HEK293 (cell line): ENCODE measurements around the gene LRRC46.

Experiments
- CTCF ChIA-PET: fragments of 350-600 bp; formaldehyde crosslinking; extraction: SDS; loops from one replicate; lab custom pipeline; 2021; ENCODE audit warnings: antibody characterized with exemption; lab: Yijun Ruan, JAX
- POLR2A ChIA-PET: fragments of 300-600 bp; formaldehyde crosslinking; extraction: SDS; loops from one replicate; lab custom pipeline; 2020; ENCODE audit warnings: antibody characterized with exemption, inconsistent platforms; lab: Yijun Ruan, JAX
- H3K27ac ChIP-seq: fragments of 200-500 bp; sonication (Bioruptor generic); 2 replicates; pipeline ENCODE4 v1.5.1; 2014; ENCODE audit warnings: low read depth, low read length, control low read depth, inconsistent platforms; ENCODE audit errors: extremely low read depth
- H3K36me3 ChIP-seq, 2 experiments: fragments of 200-500 bp in 1 of 2; sonication (Bioruptor generic) in 1 of 2; 1 replicate in 1 of 2; 2 replicates in 1 of 2; pipeline ENCODE4 v1.5.1; 2014 to 2017; ENCODE audit warnings: inconsistent platforms in 2 of 2, low read length in 2 of 2; ENCODE audit not compliant: control insufficient read depth in 2 of 2, insufficient read depth in 1 of 2
- H3K4me1 ChIP-seq: fragments of 200-500 bp; sonication (Bioruptor generic); 2 replicates; pipeline ENCODE4 v1.5.1; 2014; ENCODE audit warnings: mild to moderate bottlenecking, low read length, inconsistent platforms; ENCODE audit not compliant: control insufficient read depth, insufficient read depth
- H3K4me3 ChIP-seq: 2 replicates; pipeline ENCODE4 v1.5.1; 2011; ENCODE audit warnings: low read depth, mild to moderate bottlenecking, control low read depth, low read length, moderate library complexity
- H3K9me3 ChIP-seq: fragments of 200-500 bp; sonication (Bioruptor generic); 2 replicates; pipeline ENCODE4 v1.5.1; 2014; ENCODE audit warnings: low read depth, low read length, inconsistent platforms; ENCODE audit not compliant: control insufficient read depth, insufficient read depth
- GFI1B ChIP-seq: fragments of 450-650 bp; formaldehyde crosslinking; IDR thresholded peaks from 2 replicates; pipeline ENCODE4 v1.5.1; 2016; ENCODE audit warnings: missing biosample characterization, missing genetic modification characterization
- GLI4 ChIP-seq: fragments of 450-650 bp; formaldehyde crosslinking; IDR thresholded peaks from 2 replicates; pipeline ENCODE4 v1.5.1; 2016; ENCODE audit warnings: missing biosample characterization, missing genetic modification characterization
- GLIS1 ChIP-seq: fragments of 450-650 bp; formaldehyde crosslinking; IDR thresholded peaks from 2 replicates; pipeline ENCODE4 v1.5.1; 2016; ENCODE audit warnings: missing biosample characterization, missing genetic modification characterization
- GLIS2 ChIP-seq: fragments of 450-650 bp; formaldehyde crosslinking; IDR thresholded peaks from 2 replicates; pipeline ENCODE4 v1.5.1; 2016; ENCODE audit warnings: missing biosample characterization, missing genetic modification characterization
- HOXA7 ChIP-seq: sonication (generic); formaldehyde crosslinking; IDR thresholded peaks from 2 replicates; pipeline ENCODE4 v1.8.1; 2022; ENCODE audit warnings: missing genetic modification reagents, borderline replicate concordance
- KLF9 ChIP-seq: fragments of 450-650 bp; formaldehyde crosslinking; IDR thresholded peaks from 2 replicates; pipeline ENCODE4 v1.5.1; 2016; ENCODE audit warnings: missing biosample characterization, missing genetic modification characterization, low read depth
- MEIS1 ChIP-seq: sonication (generic); formaldehyde crosslinking; IDR thresholded peaks from 2 replicates; pipeline ENCODE4 v1.8.1; 2022; ENCODE audit warnings: missing genetic modification reagents, mild to moderate bottlenecking, borderline replicate concordance
- OSR2 ChIP-seq: fragments of 450-650 bp; formaldehyde crosslinking; IDR thresholded peaks from 2 replicates; pipeline ENCODE4 v1.5.1; 2016; ENCODE audit warnings: missing biosample characterization, missing genetic modification characterization
- TCF7L2 ChIP-seq: IDR thresholded peaks from 2 replicates; pipeline ENCODE4 v1.6.1; 2011; ENCODE audit warnings: low read depth, mild to moderate bottlenecking, inconsistent platforms, low read length, moderate library complexity, borderline replicate concordance
- WT1 ChIP-seq: fragments of 450-650 bp; formaldehyde crosslinking; IDR thresholded peaks from 2 replicates; pipeline ENCODE4 v1.5.1; 2016; ENCODE audit warnings: missing biosample characterization, missing genetic modification characterization
- ZBTB20 ChIP-seq: fragments of 450-650 bp; formaldehyde crosslinking; IDR thresholded peaks from 2 replicates; pipeline ENCODE4 v1.5.1; 2016; ENCODE audit warnings: missing biosample characterization, missing genetic modification characterization
- ZBTB44 ChIP-seq: fragments of 450-650 bp; IDR thresholded peaks from 2 replicates; pipeline ENCODE4 v1.5.1; 2018; ENCODE audit warnings: missing biosample characterization, mild to moderate bottlenecking, missing genetic modification characterization
- ZBTB8A ChIP-seq: fragments of 450-650 bp; formaldehyde crosslinking; IDR thresholded peaks from 2 replicates; pipeline ENCODE4 v1.5.1; 2016; ENCODE audit warnings: missing biosample characterization, missing genetic modification characterization
- ZFHX2 ChIP-seq: fragments of 450-650 bp; formaldehyde crosslinking; conservative IDR thresholded peaks from 2 replicates; pipeline ENCODE4 v1.5.1; 2016; ENCODE audit warnings: missing biosample characterization, missing genetic modification characterization
- ZFP69B ChIP-seq: fragments of 450-650 bp; formaldehyde crosslinking; IDR thresholded peaks from 2 replicates; pipeline ENCODE4 v1.5.1; 2016; ENCODE audit warnings: missing biosample characterization, missing genetic modification characterization
- ZIC2 ChIP-seq: fragments of 450-650 bp; formaldehyde crosslinking; IDR thresholded peaks from 2 replicates; pipeline ENCODE4 v1.5.1; 2016; ENCODE audit warnings: missing biosample characterization, missing genetic modification characterization
- ZNF132 ChIP-seq: fragments of 450-650 bp; formaldehyde crosslinking; IDR thresholded peaks from 2 replicates; pipeline ENCODE4 v1.5.1; 2017; ENCODE audit warnings: missing biosample characterization, missing genetic modification characterization, borderline replicate concordance
- ZNF155 ChIP-seq: fragments of 450-650 bp; formaldehyde crosslinking; IDR thresholded peaks from 2 replicates; pipeline ENCODE4 v1.5.1; 2016; ENCODE audit warnings: missing biosample characterization, missing genetic modification characterization
- ZNF174 ChIP-seq: fragments of 450-650 bp; formaldehyde crosslinking; IDR thresholded peaks from 2 replicates; pipeline ENCODE4 v1.5.0; 2017; ENCODE audit warnings: missing biosample characterization, mild to moderate bottlenecking, missing genetic modification characterization
- ZNF202 ChIP-seq: fragments of 450-650 bp; formaldehyde crosslinking; IDR thresholded peaks from 2 replicates; pipeline ENCODE4 v1.5.1; 2016; ENCODE audit warnings: missing biosample characterization, missing genetic modification characterization, borderline replicate concordance
- ZNF221 ChIP-seq: fragments of 450-650 bp; formaldehyde crosslinking; IDR thresholded peaks from 2 replicates; pipeline ENCODE4 v1.5.1; 2017; ENCODE audit warnings: missing biosample characterization, missing genetic modification characterization, borderline replicate concordance
- ZNF311 ChIP-seq: fragments of 450-650 bp; formaldehyde crosslinking; IDR thresholded peaks from 2 replicates; pipeline ENCODE4 v1.5.1; 2017; ENCODE audit warnings: missing biosample characterization, missing genetic modification characterization, borderline replicate concordance
- ZNF473 ChIP-seq: fragments of 450-650 bp; formaldehyde crosslinking; IDR thresholded peaks from 2 replicates; pipeline ENCODE4 v1.5.1; 2017; ENCODE audit warnings: missing biosample characterization, missing genetic modification characterization
- ZNF48 ChIP-seq: fragments of 450-650 bp; formaldehyde crosslinking; IDR thresholded peaks from 2 replicates; pipeline ENCODE4 v1.5.1; 2016; ENCODE audit warnings: missing biosample characterization, missing genetic modification characterization
- ZNF501 ChIP-seq: fragments of 450-650 bp; formaldehyde crosslinking; IDR thresholded peaks from 2 replicates; pipeline ENCODE4 v1.5.1; 2016; ENCODE audit warnings: missing biosample characterization, missing genetic modification characterization
- ZNF530 ChIP-seq: fragments of 450-650 bp; formaldehyde crosslinking; IDR thresholded peaks from 2 replicates; pipeline ENCODE4 v1.5.1; 2016; ENCODE audit warnings: low read depth, missing biosample characterization, missing genetic modification characterization
- ZNF555 ChIP-seq: fragments of 450-650 bp; formaldehyde crosslinking; conservative IDR thresholded peaks from 2 replicates; pipeline ENCODE4 v1.5.1; 2017; ENCODE audit warnings: missing biosample characterization, mild to moderate bottlenecking, missing genetic modification characterization, inconsistent platforms
- ZNF571 ChIP-seq: fragments of 450-650 bp; formaldehyde crosslinking; IDR thresholded peaks from 2 replicates; pipeline ENCODE4 v1.5.0; 2017; ENCODE audit warnings: missing biosample characterization, missing genetic modification characterization
- ZNF585B ChIP-seq: fragments of 450-650 bp; formaldehyde crosslinking; IDR thresholded peaks from 2 replicates; pipeline ENCODE4 v1.5.1; 2016; ENCODE audit warnings: missing biosample characterization, missing genetic modification characterization
- ZNF610 ChIP-seq: fragments of 450-650 bp; formaldehyde crosslinking; IDR thresholded peaks from 2 replicates; pipeline ENCODE4 v1.5.1; 2016; ENCODE audit warnings: missing biosample characterization, missing genetic modification characterization, borderline replicate concordance
- ZNF624 ChIP-seq: fragments of 450-650 bp; formaldehyde crosslinking; IDR thresholded peaks from 2 replicates; pipeline ENCODE4 v1.5.1; 2017; ENCODE audit warnings: missing biosample characterization, missing genetic modification characterization
- ZNF626 ChIP-seq: fragments of 450-650 bp; sonication (Bioruptor Pico); formaldehyde crosslinking; IDR thresholded peaks from 2 replicates; pipeline ENCODE4 v1.5.1; 2018; ENCODE audit warnings: missing biosample characterization, missing genetic modification characterization, inconsistent platforms
- ZNF707 ChIP-seq: fragments of 450-650 bp; formaldehyde crosslinking; IDR thresholded peaks from 2 replicates; pipeline ENCODE4 v1.5.1; 2016; ENCODE audit warnings: missing biosample characterization, missing genetic modification characterization
- ZNF776 ChIP-seq: fragments of 450-650 bp; formaldehyde crosslinking; IDR thresholded peaks from 2 replicates; pipeline ENCODE4 v1.5.0; 2017; ENCODE audit warnings: missing biosample characterization, missing genetic modification characterization, borderline replicate concordance
- ZNF843 ChIP-seq: fragments of 450-650 bp; formaldehyde crosslinking; IDR thresholded peaks from 2 replicates; pipeline ENCODE4 v1.5.1; 2016; ENCODE audit warnings: missing biosample characterization, missing genetic modification characterization
- TF ChIP-seq, protein P1 (sequence below): fragments of 450-650 bp; formaldehyde crosslinking; IDR thresholded peaks from 2 replicates; pipeline ENCODE4 v1.5.1; 2016; ENCODE audit warnings: missing biosample characterization, missing genetic modification characterization

Gene LRRC46

GRCh38 chr17:47872651-47873161 lies 41.2 kb downstream of the LRRC46 start:
- ChIA-PET POLR2A (no interaction called here), CTCF (interaction anchor here (0.6 to 3.6 kb wide), 3 partner anchors 18 to 137 kb away, joined by 3 to 28 read pairs (median 3); no protein-coding TSS in a partner anchor)
- H3K4me3 ChIP-seq: no peak overlapping the region
- no peaks in the 10 kb centered on the region for H3K4me1 ChIP-seq
- H3K9me3 ChIP-seq: no peaks in the 10 kb centered on the region
- TF ChIP-seq ZNF555 (no peak), ZNF530 (no peak), ZNF311 (tag by site-specific recombination) (no peak), GLI4 (no peak), ZNF843 (tag by site-specific recombination) (no peak), HOXA7 (CRISPR knock-in tag) (no peak), ZNF221 (tag by site-specific recombination) (no peak), ZBTB8A (tag by site-specific recombination) (no peak), ZNF624 (tag by site-specific recombination) (no peak), ZNF501 (tag by site-specific recombination) (no peak), TCF7L2 (no peak), ZBTB44 (tag by site-specific recombination) (no peak), ZNF202 (tag by site-specific recombination) (no peak), ZIC2 (tag by site-specific recombination) (peak; percentile 85), ZFHX2 (no peak), ZNF707 (no peak), ZNF473 (tag by site-specific recombination) (no peak), ZBTB20 (tag by site-specific recombination) (no peak), ZNF132 (tag by site-specific recombination) (no peak), ZFP69B (tag by site-specific recombination) (no peak), GFI1B (tag by site-specific recombination) (no peak), WT1 (tag by site-specific recombination) (no peak), GLIS1 (tag by site-specific recombination) (peak; percentile 98), ZNF48 (tag by site-specific recombination) (no peak), GLIS2 (tag by site-specific recombination) (peak; percentile 28; the same call in 1 of the 2 replicates)
- no peak overlapping the region for H3K27ac ChIP-seq
- no peaks in the 10 kb centered on the region for H3K36me3 ChIP-seq

- no peak overlapping the region for H3K27ac ChIP-seq
- POLR2A ChIA-PET: no interaction called here
- no peaks in the 10 kb centered on the region for H3K9me3 ChIP-seq
- H3K4me3 ChIP-seq: no peak overlapping the region
- H3K4me1 ChIP-seq: no peaks in the 10 kb centered on the region
- H3K36me3 ChIP-seq: no peaks in the 10 kb centered on the region
- CTCF ChIA-PET: interaction anchor here (0.6 to 3.6 kb wide), 5 partner anchors 17 to 136 kb away, joined by 3 to 28 read pairs (median 3); no protein-coding TSS in a partner anchor
- TF ChIP-seq ZNF626 (tag by site-specific recombination): no peak
- no peak for TF ChIP-seq KLF9
- no peak for TF ChIP-seq ZNF610 (tag by site-specific recombination)
- TF ChIP-seq ZNF571: no peak
- TF ChIP-seq OSR2 (tag by site-specific recombination): no peak
- no peak for TF ChIP-seq MEIS1 (CRISPR knock-in tag)
- TF ChIP-seq ZNF174: no peak
- no peak for TF ChIP-seq ZNF155 (tag by site-specific recombination)
- no peak for TF ChIP-seq ZNF585B
- 0 out of 2 replicates have a peak, but pooled peaks have one; percentile 40 for TF ChIP-seq ZNF776 (tag by site-specific recombination)
- TF ChIP-seq, protein P1, sequence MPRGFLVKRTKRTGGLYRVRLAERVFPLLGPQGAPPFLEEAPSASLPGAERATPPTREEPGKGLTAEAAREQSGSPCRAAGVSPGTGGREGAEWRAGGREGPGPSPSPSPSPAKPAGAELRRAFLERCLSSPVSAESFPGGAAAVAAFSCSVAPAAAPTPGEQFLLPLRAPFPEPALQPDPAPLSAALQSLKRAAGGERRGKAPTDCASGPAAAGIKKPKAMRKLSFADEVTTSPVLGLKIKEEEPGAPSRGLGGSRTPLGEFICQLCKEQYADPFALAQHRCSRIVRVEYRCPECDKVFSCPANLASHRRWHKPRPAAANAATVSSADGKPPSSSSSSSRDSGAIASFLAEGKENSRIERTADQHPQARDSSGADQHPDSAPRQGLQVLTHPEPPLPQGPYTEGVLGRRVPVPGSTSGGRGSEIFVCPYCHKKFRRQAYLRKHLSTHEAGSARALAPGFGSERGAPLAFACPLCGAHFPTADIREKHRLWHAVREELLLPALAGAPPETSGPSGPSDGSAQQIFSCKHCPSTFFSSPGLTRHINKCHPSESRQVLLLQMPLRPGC (tag by site-specific recombination): no peak
Observed at GRCh38 chr17:47873200-47874090, 42.0 kb downstream of the LRRC46 start.
